Measurements from ENCODE around the gene CTNNA2. TPM values are rescaled to one million over a fixed set of nuclear protein-coding genes. Genes with fewer than 3 reads are reported as not detected.

CTNNA2 gene
- total RNA-seq, 1 experiment from 2014 or later = 0.54 TPM

- POLR2A ChIA-PET = no interaction called here
- intact Hi-C loops (cut with micrococcal nuclease; ENCODE audit: unreplicated experiment) = loop anchor here (1.0 kb wide), 1 partner anchor 20 kb away; no protein-coding TSS in a partner anchor
- in situ Hi-C loops (cut with HindIII; ENCODE audit: low pct_unique_long_range_greater_than_20kb, low sequenced_read_pairs) = no loop called here
These were observed 798.5 kb downstream of the CTNNA2 start for GRCh38 chr2:80311304-80311703.

GRCh38 chr2:80312282-80312839 lies 799.5 kb downstream of the CTNNA2 start:
- no TSS peak for BruUV-seq (replicated peaks)
- DNase-seq (ENCODE audit: low read depth, low spot score) = no peak
- intact Hi-C loops (cut with micrococcal nuclease; ENCODE audit: unreplicated experiment) = no loop called here

More at GRCh38 chr2:80311304-80311703, 798.5 kb downstream of the CTNNA2 start:
- no TSS peak for BruUV-seq (replicated peaks)
- no peaks in the 10 kb centered on the region for H3K4me1 ChIP-seq (ENCODE audit: control insufficient read depth, insufficient read depth, low read length)
- no peaks in the 10 kb centered on the region for H3K9me3 ChIP-seq (ENCODE audit: control insufficient read depth, insufficient read depth, low read depth, low read length)
- no peaks in the 10 kb centered on the region for H3K36me3 ChIP-seq (ENCODE audit: control insufficient read depth, insufficient read depth, low read length)
- no peak for DNase-seq (ENCODE audit: low read depth, low spot score)
- CTCF ChIA-PET = no interaction called here
- ATAC-seq = no peak
- H3K27me3 ChIP-seq (ENCODE audit: control insufficient read depth, insufficient read depth, low read length) = no peaks in the 10 kb centered on the region
- H3K27ac ChIP-seq (ENCODE audit: low read length) = no peak overlapping the region
- H3K4me3 ChIP-seq (ENCODE audit: low read depth in 2 of 2, low read length in 2 of 2) = no peak overlapping the region
- no peak for TF ChIP-seq REST (IDR thresholded peaks at IDR 0.05; ENCODE audit: insufficient read depth in 1 of 2, low read depth in 2 of 2, low read length in 1 of 2)
- no peak for TF ChIP-seq SIN3A (IDR thresholded peaks at IDR 0.05; ENCODE audit: borderline replicate concordance, insufficient read depth, low read depth, low read length)
- no peak for TF ChIP-seq POLR2AphosphoS5 (IDR thresholded peaks at IDR 0.05; ENCODE audit: low read depth, low read length)
- TF ChIP-seq TCF7L2 (IDR thresholded peaks at IDR 0.05; ENCODE audit: low read depth, low read length) = no peak
- no peak for TF ChIP-seq CTCF (IDR thresholded peaks at IDR 0.05)

GRCh38 chr2:80322311-80322920 lies 809.6 kb downstream of the CTNNA2 start:
- CTCF ChIA-PET = no interaction called here
- no TSS peak for BruUV-seq (replicated peaks)
- Histone ChIP-seq H3K4me3 (ENCODE audit: low read depth in 2 of 2, low read length in 2 of 2) (no peak overlapping the region), H3K27ac (ENCODE audit: low read length) (no peak overlapping the region), H3K9me3 (ENCODE audit: control insufficient read depth, insufficient read depth, low read depth, low read length) (no peaks in the 10 kb centered on the region), H3K36me3 (ENCODE audit: control insufficient read depth, insufficient read depth, low read length) (no peaks in the 10 kb centered on the region), H3K4me1 (ENCODE audit: control insufficient read depth, insufficient read depth, low read length) (no peaks in the 10 kb centered on the region), H3K27me3 (ENCODE audit: control insufficient read depth, insufficient read depth, low read length) (no peaks in the 10 kb centered on the region)
- intact Hi-C loops (cut with micrococcal nuclease; ENCODE audit: unreplicated experiment) (no loop called here), in situ Hi-C loops (cut with HindIII; ENCODE audit: low pct_unique_long_range_greater_than_20kb, low sequenced_read_pairs) (no loop called here)
- TF ChIP-seq REST (IDR thresholded peaks at IDR 0.05; ENCODE audit: insufficient read depth in 1 of 2, low read depth in 2 of 2, low read length in 1 of 2) (no peak), SIN3A (IDR thresholded peaks at IDR 0.05; ENCODE audit: borderline replicate concordance, insufficient read depth, low read depth, low read length) (no peak), CTCF (IDR thresholded peaks at IDR 0.05) (no peak), POLR2AphosphoS5 (IDR thresholded peaks at IDR 0.05; ENCODE audit: low read depth, low read length) (no peak), TCF7L2 (IDR thresholded peaks at IDR 0.05; ENCODE audit: low read depth, low read length) (no peak)
- POLR2A ChIA-PET = no interaction called here
- ATAC-seq (no peak), DNase-seq (ENCODE audit: low read depth, low spot score) (no peak)

More at GRCh38 chr2:80312282-80312839, 799.5 kb downstream of the CTNNA2 start:
- TF ChIP-seq TCF7L2 (IDR thresholded peaks at IDR 0.05; ENCODE audit: low read depth, low read length) = no peak
- no peak for TF ChIP-seq SIN3A (IDR thresholded peaks at IDR 0.05; ENCODE audit: borderline replicate concordance, insufficient read depth, low read depth, low read length)
- Histone ChIP-seq H3K36me3 (ENCODE audit: control insufficient read depth, insufficient read depth, low read length) (no peaks in the 10 kb centered on the region), H3K9me3 (ENCODE audit: control insufficient read depth, insufficient read depth, low read depth, low read length) (no peaks in the 10 kb centered on the region), H3K4me1 (ENCODE audit: control insufficient read depth, insufficient read depth, low read length) (no peaks in the 10 kb centered on the region), H3K4me3 (ENCODE audit: low read depth in 2 of 2, low read length in 2 of 2) (no peak overlapping the region), H3K27ac (ENCODE audit: low read length) (no peak overlapping the region), H3K27me3 (ENCODE audit: control insufficient read depth, insufficient read depth, low read length) (no peaks in the 10 kb centered on the region)
- ATAC-seq = no peak
- in situ Hi-C loops (cut with HindIII; ENCODE audit: low pct_unique_long_range_greater_than_20kb, low sequenced_read_pairs) = no loop called here
- CTCF ChIA-PET = no interaction called here
- POLR2A ChIA-PET = no interaction called here

Data from Panc1 (cell line).